Activated T-cell treated with anti-CD3 and anti-CD28 coated beads for 24 hours (primary cell): ENCODE measurements around the gene S100A7A.
"Not testable (repeated sequence)": the region's sequence is repeated elsewhere in the genome, so short reads cannot be mapped to it uniquely, and the experiment has no call there.

Source experiments
- DNase-seq: peaks from one replicate; pipeline ENCODE4 v3.0.0-alpha.2; 2020; ENCODE audit warnings: low read depth

S100A7A gene

DNA sequence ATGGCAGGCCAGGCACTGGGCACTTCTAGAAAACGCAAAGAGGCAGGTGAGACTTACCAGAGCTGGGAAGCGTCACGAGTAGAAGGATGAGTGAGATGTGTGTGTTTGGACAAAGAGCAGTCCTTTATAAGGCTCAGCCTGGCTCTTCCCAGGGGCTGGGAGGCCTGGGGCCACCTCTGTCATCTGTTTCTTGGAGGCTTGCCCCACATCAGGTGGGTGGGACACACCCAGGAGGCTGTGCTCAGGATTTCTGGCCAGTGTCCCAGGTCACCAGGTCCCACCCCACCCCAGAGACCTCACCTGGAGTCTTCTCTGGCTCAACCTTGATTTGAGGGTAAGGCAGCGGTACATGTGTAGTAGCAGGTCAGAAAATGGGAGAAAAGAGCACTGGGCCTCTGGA is 44.2 kb downstream of the S100A7A start, which contains the start of gene S100A7:
S100A7 (minus strand) TSS at position 101 of the 400 bp plus-strand sequence. CDS start 1,638 bp downstream, outside the sequence.
- no peak for DNase-seq

DNA sequence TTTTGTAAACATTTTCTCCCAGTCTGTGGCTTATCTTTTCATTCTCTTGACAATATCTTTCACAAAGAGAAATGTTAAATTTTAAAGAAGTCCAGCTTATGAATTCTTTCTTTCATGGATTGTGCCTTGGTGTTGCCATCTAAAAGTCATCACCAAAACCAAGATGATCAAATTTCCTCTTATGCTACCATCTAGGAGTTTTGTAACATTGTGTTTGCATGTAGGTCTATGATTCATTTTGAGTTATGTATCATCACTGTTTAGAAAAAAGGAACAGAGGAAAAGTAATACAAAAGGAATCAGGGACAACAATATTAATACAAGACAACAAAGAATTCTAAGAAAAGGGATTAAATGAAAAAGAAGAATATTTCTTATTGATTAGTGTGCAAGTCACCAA is 46.4 kb downstream of the S100A7A start:
- DNase-seq: not testable (repeated sequence)

DNA sequence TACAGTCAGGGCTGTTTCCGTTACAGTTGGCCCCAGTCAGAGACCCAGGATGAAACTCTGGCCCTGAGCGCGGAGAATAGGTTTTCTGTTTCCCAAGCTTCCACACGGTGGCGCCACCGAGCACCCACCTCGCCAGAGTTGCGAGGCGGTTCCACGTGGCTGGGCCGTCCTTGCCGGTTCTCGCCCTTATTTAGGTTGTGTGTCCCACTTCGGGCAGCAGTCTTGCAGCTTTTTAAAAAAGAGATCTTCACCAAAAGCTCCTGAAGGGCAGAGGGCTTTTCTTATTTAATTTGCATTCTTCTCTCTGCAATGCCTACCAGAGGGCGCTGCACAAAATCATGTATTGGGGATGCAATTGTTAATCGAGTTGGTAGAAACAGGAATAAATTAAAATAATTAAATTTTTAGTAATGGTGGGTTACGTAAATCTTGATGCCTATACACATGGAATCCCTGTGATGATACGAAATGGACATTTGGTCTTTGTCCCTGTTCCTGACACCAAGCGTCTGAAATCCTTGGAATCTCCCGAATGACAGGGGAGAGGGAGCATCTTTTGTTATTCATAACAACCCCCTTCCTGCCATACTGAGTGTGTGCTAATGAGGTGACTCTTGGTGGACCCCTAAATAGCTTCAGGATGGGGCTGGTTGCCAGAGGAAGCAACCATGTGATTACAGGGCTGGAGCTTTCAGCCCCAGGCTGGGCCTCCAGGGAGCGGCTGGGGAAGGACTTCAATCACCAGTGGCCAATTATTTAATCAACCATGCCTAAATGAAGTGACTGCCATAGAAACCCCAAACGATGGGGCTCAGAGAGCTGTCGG is 49.7 kb downstream of the S100A7A start:
- peak; percentile 60 for DNase-seq

DNA sequence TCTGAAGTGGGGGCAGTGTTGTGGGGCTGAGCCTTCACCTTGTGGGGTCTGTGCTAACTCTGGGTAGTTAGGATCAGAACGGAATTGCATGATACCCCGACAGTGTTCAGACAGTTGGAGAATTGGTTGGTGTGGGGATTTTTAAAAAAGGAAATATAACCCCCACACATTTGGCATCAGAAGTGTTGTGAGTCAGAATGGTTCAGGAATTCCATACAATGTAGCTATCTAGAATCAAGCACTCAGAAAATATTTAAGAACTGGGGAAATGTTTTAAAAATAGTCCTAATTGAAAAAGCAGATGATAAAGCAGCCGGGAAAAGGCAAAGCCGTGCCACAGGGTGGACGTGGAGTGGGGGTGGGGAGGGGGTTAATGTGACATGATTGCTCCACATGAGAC is 50.6 kb downstream of the S100A7A start:
- DNase-seq: no peak

DNA sequence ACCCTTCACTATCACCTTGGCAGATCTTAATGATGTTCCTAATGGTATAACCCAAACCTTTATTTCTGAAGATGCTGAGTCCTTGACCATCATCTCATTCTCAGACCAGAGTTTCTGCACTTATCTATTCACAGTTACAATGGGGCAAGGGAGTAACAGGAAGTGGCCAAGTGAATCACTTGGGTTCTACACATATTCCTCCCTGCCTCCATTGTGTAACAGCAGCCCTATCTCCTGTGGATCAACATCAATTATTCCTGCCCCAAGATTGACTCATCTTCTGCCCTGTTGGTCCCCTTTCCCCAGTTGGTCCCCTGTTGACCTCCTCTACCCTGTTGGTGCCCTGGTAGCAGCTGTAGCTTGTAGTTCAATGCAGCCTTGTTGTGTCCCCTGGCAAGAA is 54.4 kb downstream of the S100A7A start:
- DNase-seq: no peak
